Activated T-cell treated with anti-CD3 and anti-CD28 coated beads, Interleukin-2, amount 50 U/mL, for 1 hour (primary cell): Measurements from ENCODE around the gene TDRD9.

ENCODE experiments used
- DNase-seq: peaks from one replicate; pipeline ENCODE4 v3.0.0-alpha.2; 2020

TDRD9 gene

DNA sequence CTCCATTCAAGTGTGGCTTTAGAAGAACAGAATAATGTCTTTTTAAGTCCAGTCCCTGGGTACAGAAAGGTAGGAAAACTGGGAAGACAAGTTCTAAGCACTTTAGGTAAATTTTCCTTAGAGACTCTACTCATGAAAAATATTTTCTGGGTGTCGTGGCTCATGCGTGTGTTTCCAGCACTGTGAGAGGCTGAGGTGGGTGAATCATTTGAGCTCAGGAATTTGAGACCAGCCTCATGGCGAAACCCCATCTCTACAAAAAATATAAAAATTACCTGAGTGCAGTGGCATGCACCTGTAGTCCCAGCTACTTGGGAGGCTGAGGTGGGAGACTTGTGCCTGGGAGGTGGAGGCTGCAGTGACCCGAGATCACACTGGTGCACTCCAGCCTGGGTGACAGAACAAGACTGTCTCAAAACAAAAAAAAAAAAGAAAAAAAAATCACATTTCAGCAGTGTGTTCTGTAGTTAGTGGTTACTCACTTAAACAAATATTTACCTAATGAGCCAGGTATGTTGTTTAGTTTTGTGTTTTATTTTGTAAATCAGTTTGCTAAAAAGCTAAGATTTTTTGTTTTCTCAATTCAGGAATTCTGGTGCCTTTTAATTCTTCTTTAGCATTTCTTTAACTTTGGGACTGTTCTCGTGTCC, 66.4 kb downstream of the TDRD9 start:
- no peak for DNase-seq

DNA sequence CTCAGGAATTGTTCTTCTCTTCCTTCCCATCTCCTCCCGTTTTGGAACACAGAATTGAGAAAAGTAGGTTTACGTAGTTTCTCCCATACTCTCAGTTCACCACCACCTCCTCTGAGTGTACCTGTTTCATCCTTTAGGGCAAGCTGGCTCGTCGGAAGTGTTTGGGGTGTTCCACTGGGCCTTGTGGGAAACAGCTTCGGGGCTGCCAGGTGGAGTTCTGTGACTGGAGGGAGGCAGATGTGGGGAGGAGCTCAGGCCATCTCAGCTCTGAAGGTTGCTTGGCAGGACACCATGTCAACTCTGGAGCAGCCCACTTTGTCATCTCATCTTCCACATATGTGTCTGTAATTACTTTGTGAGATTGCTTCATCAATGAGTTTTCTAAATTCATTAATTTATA, 67.6 kb downstream of the TDRD9 start:
- no peak for DNase-seq

DNA sequence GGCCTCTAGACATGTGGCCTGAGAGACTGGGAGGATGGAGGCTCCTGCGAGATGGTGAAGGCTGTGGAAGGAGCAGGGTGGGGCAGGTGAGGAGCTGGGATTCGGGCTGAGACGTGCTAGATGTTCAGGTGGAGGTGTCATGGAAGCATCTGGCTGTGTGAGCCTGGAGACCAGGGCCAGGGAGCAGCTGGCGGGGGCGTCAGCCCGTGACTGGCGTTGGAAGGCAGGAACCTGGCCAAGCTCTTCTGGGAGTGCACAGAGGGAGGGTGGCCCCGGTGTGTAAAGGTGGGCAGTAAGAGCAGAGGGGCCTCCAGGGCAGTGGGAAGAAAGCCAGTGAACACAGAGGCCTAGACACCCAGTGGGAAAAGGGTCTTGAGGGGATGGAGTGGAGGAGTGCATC, 69.1 kb downstream of the TDRD9 start:
- no peak for DNase-seq

DNA sequence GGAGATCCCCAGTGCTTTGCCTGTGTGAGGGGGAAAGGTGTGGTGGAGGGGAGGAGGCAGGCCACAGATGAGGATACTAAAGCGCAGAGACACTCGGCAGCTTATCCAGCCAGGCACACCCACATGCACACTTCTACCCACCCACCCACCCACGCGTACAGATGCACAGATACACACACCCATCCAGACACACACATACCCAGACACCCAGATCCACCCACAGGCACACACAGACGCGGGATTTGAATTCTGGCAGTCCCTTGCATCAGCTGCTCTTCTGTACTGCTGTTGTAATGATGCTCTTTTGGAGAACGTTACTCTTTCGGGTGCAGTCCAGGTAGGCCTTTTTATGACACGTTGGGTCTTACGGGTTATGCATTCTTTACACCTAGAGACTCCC, 69.8 kb downstream of the TDRD9 start:
- no peak for DNase-seq

DNA sequence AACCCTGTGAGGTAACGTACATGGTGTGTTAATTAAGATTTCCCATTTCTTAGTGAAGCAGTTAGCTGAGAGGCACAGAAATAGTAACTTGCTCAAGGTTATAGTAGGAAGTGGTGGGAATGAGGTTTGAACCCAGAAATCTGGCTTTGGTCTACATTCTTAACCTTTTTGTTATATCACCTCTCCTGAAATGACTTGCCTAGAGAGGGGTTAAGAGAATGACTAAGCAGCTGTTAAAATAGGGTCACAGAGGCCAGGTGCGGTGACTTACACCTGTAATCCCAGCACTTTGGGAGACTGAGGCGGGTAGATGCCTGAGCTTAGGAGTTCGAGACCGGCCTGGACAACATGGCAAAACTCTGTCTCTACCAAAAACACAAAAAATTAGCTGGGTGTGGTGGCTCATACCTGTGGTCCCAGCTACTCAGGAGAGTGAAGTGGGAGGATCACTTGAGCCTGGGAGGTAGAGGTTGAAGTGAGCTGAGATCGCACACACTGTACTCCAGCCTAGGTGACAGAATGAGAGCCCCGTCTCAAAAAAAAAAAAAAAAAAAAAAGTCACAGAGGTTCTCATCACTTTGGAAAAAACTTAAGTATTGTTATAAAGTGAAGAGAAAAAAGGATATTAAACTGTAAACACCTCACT, 71.7 kb downstream of the TDRD9 start:
- DNase-seq = no peak

DNA sequence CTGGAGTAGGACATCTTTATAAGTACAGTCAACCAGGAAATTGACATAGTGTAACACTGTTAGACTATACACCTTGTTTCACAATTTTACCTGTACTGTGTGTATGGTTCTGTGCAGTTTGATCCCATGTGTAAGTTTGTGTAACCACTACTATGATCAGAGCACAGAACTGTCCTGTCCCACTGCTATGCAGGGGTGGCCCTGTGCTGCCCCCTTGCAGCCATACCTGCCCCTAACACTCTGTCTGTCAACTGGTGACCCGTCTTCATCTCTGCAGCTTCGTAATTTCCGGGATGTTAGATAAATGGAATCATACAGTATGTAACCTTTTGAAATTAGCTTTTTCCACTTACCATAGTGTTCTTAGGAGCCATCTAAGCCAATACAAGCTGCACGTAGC, 72.7 kb downstream of the TDRD9 start:
- peak; percentile 20 for DNase-seq

DNA sequence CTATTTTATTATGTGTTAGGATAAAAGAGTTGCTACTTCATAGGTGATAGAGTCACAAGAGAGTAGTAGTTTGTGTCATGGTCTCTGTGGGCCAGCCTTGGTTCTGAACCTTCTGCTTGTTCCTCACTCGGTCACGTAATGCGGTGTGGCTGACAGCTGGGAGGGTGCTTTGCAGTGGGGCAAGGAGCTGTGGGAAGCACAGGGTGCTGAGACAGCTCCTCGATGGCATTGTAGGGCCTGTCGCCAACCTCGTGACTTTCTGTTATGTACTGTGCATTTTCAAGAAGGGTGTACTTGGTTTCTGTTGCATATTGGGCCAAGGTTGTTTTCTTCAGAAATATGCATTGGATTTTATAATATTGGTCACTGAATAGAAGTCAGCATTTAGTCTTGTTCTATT, 75.4 kb downstream of the TDRD9 start:
- DNase-seq = no peak

DNA sequence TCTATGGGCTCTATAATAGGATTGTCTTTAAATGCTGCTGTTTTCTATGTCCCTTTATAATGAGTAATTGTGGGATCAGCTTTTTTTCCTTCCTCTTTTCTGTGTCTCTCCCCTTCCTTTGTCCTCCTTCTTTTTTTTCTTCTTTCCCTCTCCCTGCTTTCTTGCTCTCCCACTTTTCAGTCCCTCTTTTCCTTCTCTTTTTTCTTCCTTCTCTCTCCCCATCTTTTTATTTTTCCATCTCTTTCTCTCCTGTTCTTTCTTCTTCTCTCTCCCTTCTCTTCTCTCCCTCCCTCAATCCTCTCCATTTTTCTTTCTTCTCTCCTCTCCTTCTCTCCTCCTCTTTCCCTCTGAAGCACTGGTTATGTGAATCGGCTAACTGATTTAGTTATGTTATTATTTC, 76.6 kb downstream of the TDRD9 start:
- no peak for DNase-seq

DNA sequence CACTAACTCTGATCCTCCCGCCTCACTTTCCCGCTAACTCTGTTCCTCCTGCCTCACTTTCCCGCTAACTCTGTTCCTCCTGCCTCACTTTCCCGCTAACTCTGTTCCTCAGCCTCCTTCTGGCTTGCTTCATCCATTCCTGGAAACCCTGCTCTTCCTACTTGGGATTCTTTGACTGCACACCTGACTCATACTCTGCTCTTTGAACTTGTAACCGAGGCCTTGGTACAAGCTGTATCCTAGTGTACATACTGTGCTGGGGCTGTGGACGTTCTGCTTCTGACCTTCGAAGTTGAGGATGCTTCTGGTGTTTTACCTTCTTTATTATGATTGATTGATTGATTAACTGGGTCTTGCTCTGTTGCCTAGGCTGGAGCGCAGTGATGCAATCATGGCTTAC, 77.2 kb downstream of the TDRD9 start:
- no peak for DNase-seq

DNA sequence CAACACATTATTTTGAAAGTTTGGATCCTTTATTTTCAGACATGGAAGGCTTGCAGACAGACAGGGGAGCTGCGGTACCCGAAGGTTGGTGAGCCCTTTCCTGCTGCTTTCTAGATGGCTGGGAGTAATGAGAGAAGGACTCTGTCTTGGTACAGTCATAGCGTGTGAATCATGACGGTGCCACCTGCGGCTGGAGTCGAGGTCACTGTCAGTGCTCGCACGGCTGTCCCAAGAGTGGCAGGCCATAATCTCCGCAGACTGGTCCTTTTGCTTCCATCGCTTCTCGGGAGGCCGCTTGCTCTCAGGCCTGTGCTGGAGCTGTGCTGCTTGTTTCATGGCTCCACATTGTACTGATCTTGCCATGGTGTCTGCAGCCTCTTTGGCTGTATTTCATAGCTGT, 78.9 kb downstream of the TDRD9 start:
- no peak for DNase-seq

DNA sequence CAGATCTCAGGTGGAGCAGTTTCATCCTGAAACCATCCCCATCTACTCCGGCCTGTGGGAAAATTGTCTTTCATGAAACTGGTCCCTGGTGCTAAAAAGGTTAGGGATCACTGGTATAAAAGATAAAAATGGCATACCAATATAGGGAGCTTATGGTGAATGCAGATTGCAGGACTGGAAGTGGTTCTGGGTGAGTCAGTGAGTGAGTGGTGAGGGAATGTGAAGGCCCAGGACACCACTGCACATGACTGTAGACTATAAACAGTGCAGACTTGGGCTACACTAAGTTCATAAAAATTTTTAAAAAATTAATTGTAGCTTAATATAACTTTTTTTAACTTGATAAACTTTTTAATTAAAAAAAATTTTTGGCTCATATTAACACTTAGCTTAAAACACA, 81.0 kb downstream of the TDRD9 start:
- DNase-seq = no peak

DNA sequence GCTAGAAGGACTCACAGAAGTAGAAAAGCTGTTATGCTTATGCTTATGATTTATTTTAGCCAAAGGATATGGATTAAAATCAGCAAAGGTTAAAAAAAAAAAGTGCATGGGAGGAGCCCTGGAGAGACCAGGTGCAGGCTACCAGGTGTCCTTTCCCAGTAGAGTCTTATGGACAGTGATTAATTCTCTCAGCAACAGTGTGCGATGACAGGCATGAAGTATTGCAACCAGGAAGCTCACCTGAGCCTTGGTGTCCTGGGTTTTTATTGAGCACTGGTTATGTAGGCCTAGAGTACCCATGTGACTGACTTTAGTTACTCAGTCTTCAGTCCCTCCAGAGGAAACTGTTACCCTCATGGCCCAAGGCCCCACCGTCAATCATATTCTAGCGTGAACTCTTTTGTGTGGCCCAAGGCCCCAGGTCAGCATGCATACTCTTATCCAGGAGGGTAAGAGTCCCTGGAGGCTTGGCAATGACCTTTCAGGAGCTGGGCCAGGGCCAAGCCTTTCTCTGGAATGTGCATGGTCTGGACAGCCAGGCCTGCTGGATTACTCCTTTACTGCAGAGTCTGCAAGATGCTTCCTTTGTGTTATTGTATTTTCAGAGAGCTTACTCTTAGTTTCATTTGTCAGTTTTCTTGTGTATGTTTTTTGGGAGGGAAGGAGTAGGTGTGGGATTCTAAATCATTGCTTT, 83.7 kb downstream of the TDRD9 start:
- no peak for DNase-seq

DNA sequence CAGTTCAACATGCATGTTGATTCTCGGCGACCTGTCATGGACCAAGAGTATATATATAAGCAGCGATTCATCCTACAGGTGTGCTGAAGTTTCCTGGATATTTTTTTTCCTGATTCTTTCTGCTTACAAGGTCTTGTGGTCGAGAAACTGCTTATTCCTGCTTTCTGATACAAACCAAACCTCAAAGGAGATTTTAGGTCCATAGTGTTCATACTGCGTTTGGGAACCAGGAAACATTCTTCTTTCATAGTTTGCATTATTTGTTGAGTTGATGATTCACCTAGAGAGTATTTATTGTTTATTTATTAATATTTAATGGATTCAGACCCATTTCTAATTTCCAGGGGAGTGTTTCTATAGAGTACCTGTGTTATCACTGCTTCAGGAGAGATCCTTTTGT, 86.5 kb downstream of the TDRD9 start:
- DNase-seq = no peak

DNA sequence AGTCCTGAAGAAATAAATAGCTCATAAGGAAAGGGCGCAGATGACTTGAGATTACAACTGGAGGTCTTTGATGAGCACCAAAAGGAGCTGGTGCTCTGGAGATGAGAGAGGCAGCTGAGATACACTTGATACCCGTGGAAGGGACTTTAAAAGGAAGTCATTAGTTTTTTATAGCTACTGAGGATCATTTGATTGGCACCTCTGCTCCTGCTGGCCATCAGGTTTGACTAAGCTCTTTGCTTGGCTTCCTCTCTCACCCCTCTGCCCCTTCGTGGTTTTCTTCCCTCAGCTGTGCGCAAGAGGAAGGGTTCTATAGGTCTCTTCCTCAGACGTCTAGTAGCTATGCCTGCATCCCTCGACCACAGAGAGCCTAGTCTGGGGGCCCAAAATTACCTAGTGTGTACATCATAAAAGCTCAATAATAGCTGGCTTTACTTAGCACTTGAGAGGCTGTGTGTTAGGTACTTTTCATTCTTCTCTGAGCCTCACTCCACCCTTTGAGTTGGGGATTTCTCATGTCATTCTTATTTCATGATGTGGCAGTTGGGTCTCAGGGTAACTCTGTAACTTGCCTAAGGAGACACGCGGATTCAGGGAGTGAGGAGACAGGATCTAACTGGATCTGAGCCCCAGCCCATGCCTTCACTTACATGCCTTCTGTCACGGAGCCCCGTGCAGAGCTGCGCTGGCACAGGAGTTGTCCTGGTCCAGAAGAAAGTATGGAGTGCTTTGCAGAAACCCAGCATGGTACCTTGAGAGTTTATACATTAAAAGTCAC, 88.8 kb downstream of the TDRD9 start:
- DNase-seq = no peak

DNA sequence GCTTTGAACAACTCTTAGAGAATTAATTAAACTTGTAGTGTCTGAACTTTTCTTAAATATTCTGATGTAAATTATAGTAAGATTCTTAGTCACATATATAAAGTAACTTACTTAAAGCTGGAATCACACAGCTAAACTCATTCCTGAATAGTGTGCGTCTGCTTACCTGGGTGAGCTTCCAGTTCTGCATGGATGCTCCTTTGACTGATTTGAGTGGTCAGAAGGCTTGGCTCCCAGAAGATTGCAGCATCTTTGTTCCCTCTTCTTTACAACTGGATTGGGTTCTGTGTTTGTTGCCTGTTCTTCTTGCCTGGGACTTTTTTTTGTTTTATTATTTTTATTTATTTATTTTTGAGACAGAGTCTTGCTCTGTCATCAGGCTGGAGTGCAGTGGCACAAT, 90.8 kb downstream of the TDRD9 start:
- no peak for DNase-seq

DNA sequence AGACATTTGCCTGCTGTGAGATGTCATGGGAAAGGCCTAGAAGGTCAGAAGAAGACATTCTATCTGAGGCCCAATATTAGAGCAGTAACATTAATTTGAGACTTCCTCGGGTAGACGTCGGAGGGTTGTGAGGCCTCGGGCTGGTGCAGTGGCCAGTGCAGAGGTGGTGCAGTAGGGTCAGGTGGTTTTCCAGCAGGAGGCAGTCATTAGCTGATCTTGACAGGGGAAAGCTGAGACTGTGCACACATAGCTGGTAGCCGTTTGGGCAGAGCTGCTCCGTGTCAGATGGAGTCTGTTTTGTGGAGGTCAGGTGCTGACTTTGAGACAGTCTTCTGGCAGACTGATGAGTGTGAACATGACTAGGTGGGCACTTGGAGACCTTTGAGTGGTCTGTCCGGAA, 91.5 kb downstream of the TDRD9 start:
- no peak for DNase-seq

DNA sequence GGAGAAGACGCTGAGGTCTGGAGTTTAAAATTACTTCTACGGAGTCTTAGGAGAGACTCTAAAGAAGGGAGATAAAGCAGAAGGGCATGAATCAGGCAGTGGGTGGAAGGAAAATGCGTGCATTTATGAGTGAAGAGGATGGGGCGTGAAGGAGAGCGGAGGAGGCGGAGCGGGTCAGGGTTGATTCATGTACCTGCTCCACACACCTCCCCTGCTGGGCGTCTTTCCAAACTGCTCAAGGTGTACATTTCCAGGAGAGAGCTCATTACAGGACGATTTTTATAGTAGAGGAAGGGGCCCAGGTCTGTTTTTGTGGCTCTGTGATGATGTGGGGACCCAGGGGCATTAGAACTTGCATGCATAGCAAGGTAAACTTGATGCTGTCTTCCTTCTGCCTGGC, 92.2 kb downstream of the TDRD9 start:
- DNase-seq = no peak

DNA sequence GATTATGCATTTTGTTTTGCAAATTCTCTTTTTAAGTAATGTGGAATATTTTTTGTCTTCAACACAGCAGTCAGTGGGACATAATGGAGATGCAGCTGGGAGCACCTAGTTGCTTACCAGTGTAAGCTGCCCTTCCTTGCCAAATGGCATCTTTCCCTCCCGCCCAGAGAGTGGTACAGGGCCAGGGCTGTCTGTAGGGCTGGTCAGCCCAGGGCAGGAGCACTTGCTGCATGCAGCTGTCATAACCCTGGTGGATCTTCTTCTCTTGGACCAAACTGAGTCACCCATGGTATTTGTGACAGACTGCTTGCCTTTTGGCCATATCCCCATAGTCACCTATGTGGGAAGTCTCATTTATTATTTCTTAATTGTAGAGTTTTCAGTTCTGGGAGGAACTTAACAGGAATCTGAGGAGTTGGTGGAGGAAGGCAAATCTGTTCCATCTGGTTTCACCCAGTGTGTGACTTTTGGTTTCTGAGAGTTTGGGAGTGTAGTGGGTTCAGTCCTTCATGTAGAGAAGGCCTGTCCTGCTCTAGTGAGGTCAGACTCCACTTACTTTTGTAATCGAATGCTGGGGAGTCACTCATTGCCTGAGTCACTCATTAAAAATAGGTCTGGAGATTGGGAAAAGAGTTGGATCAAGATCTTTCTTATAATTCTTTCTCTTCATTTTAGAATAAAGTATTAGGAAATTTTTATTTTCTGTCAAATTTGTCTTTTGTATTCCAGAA, 95.2 kb downstream of the TDRD9 start:
- DNase-seq = no peak

DNA sequence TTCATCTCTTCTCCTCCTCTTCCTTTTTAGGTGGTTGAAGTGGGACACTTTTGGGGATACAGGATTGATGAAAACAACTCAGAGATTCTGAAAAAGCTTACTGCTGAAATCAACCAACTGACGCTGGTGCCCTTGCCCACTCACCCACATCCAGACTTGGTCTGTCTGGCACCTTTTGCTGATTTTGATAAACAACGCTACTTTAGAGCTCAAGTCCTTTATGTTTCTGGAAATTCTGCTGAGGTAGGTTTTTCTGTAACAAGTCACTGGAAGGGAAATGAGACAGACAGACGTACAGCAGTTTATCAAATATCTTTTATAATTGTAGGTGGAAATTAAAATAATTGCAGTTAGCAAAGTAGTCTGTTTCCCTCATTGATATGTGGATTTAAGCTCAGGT, 97.3 kb downstream of the TDRD9 start:
- DNase-seq = no peak

DNA sequence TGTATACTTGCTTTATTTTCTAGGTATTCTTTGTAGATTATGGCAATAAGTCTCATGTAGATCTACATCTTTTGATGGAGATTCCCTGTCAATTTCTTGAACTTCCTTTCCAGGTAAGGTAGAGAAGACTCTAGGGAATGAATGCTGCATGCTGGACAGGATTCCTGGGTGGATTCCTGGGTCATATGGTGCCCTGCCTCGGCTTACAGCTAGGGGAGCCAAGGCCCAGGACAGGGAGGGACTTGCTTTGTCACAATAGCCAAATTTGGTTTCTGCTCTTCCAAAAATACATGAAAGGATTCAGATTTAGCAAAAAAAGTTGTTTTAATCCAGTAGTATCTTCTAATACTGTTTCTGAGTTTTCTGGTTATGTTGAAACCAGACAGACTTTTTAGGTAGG, 97.8 kb downstream of the TDRD9 start:
- no peak for DNase-seq

DNA sequence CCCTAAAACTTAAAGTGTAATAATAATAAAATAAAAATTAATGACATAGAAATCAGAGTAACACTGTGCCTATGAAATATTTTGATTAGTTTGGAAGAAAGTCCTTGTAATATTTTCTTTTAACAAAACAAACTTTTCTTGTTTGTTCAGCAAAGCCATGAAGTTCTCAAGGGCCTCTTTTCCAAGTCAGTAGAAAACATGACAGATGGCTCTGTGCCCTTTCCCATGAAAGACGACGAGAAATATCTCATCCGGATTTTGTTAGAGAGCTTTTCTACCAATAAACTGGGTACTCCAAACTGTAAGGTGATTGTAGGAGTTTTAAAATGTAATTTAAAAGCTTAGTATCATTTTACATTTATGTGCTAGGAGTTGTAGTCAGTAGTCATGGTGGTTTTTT, 102.7 kb downstream of the TDRD9 start:
- no peak for DNase-seq

DNA sequence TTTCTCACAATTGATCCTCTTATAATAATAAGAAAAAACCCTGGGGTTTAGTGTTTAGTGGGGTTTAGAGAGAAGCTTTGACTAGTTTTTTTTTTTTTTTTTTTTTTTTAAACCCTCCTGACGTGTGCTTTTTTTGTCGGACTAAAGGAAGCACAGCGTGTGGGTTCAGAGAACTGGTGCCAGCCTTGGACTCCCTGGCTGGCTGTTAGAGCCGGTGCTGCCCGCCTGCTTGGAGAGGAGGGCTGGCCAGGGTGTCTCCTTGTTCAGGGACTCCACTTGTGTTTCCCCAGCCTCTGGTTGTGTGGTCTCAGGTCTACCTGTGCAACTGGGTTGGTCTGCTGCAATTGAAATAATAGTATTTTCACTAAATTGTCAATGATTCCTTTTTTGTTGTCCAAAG, 103.1 kb downstream of the TDRD9 start:
- no peak for DNase-seq
